Aorta (tissue), 5 donors: ENCODE data around the gene HMCN1. TPM values are rescaled to one million over a fixed set of nuclear protein-coding genes. Genes with fewer than 3 reads are reported as not detected.
A peak's percentile ranks its signal among the peaks of the same experiment; 100 is the strongest.

Experiments used
- ATAC-seq: fragments of 200-7000 bp; cut with Tn5 transposase; one replicate; pipeline ENCODE4 v1.9.1; 2022; ENCODE audit warnings: moderate library complexity; ENCODE audit not compliant: low FRiP score
- DNase-seq, 2 donors: peaks; one replicate each; pipeline ENCODE4 v3.0.0-alpha.2; 2020
- H3K27ac ChIP-seq, 2 donors: one replicate each; pipeline ENCODE4 v1.5.1; 2013; ENCODE audit warnings: low read length in 2 of 2, mild to moderate bottlenecking in 2 of 2, moderate library complexity in 2 of 2, control low read depth in 1 of 2, inconsistent platforms in 1 of 2, low read depth in 1 of 2
- H3K27me3 ChIP-seq, 2 donors: one replicate each; pipeline ENCODE4 v1.6.1; 2013; ENCODE audit warnings: control low read depth in 1 of 2, low read length in 1 of 2, mild to moderate bottlenecking in 1 of 2, moderate library complexity in 1 of 2; ENCODE audit not compliant: insufficient read depth in 2 of 2, control insufficient read depth in 1 of 2
- H3K36me3 ChIP-seq, 2 donors: one replicate each; pipeline ENCODE4 v1.6.1; 2013; ENCODE audit warnings: control low read depth in 1 of 2, low read length in 1 of 2, mild to moderate bottlenecking in 1 of 2; ENCODE audit not compliant: insufficient read depth in 2 of 2, control insufficient read depth in 1 of 2
- H3K4me1 ChIP-seq, 2 donors: one replicate each; pipeline ENCODE4 v1.6.1; 2013; ENCODE audit warnings: low read length in 2 of 2, control low read depth in 1 of 2, mild to moderate bottlenecking in 1 of 2, moderate library complexity in 1 of 2; ENCODE audit not compliant: insufficient read depth in 2 of 2, control insufficient read depth in 1 of 2
- H3K4me3 ChIP-seq, 2 donors: one replicate each; pipeline ENCODE4 v1.5.1; 2013; ENCODE audit warnings: low read length in 2 of 2, control low read depth in 1 of 2, mild to moderate bottlenecking in 1 of 2
- H3K9me3 ChIP-seq: one replicate; pipeline ENCODE4 v1.6.1; 2013; ENCODE audit warnings: mild to moderate bottlenecking, low read length; ENCODE audit not compliant: control insufficient read depth
- WGBS, 2 donors: extraction: QIAGEN DNeasy Blood & Tissue Kit; methylation state at CpG; one replicate each; pipeline ENCODE4 v1.1.7; 2013; 5-methylcytosine and 5-hydroxymethylcytosine counted together
- intact Hi-C, 2 donors: fragments of 100-400 bp; cut with DNase I; formaldehyde crosslinking; loops; one replicate each; pipeline versions ENCODE4 v1.14.2 to v1.15.0; 2022
- polyA plus RNA-seq, 2 donors: library from polyadenylated mRNA; stranded (reverse); fragments of 200-250 nt; gene quantifications; one replicate each; pipeline ENCODE4 v1.2.3, GENCODE V29; 2013
- total RNA-seq, 2 donors: library from RNA; stranded (reverse); fragmentation: NEBNext Ultra II Directional; extraction: Animal tissue kit (Norgen Biotek cat#: 25700); gene quantifications; one replicate each; pipeline ENCODE4 v1.2.1, GENCODE V29; 2021
- donor health status: healthy with polysubstance abuse.
- donor health status: Bipolar disorder and iron deficiency.
- donor health status: DM: no; HTN: no; CAD: no.
- donor health status: DM: no; HTN: no; CAD: no.
- donor health status: DM: yes; HTN: yes; CAD: no.

HMCN1 gene
- total and polyA plus RNA-seq, 4 donors: 11.3 to 93.6 (median 50.0) TPM

- ATAC-seq (no peak), DNase-seq (no peak)
- 54 to 84% methylated on average over 2 of the region's 2 CpGs for WGBS, 2 donors
- H3K27ac ChIP-seq: no peak overlapping the region
- H3K9me3 ChIP-seq: no peaks in the 10 kb centered on the region
- H3K4me1 ChIP-seq: no peaks in the 10 kb centered on the region
- no peaks in the 10 kb centered on the region for H3K36me3 ChIP-seq
- no peak overlapping the region for H3K4me3 ChIP-seq
- intact Hi-C loops: no loop called here
- no peaks in the 10 kb centered on the region for H3K27me3 ChIP-seq
These were observed 32.5 kb upstream of the HMCN1 start for GRCh38 chr1:185701650-185702049.

GRCh38 chr1:185704181-185704580, 30.0 kb upstream of the HMCN1 start:
- WGBS, 2 donors: 76 to 81% methylated on average over 3 of the region's 3 CpGs
- DNase-seq (no peak), ATAC-seq (no peak)
- no peaks in the 10 kb centered on the region for H3K36me3 ChIP-seq
- no peak overlapping the region for H3K4me3 ChIP-seq
- no peaks in the 10 kb centered on the region for H3K27me3 ChIP-seq
- H3K27ac ChIP-seq: no peak overlapping the region
- intact Hi-C loops: no loop called here
- no peaks in the 10 kb centered on the region for H3K9me3 ChIP-seq
- H3K4me1 ChIP-seq: no peaks in the 10 kb centered on the region

GRCh38 chr1:185716095-185716494, 18.1 kb upstream of the HMCN1 start:
- 59 to 63% methylated on average over 3 of the region's 3 CpGs for WGBS, 2 donors
- intact Hi-C loops: no loop called here
- DNase-seq: no peak

GRCh38 chr1:185719021-185719420, 15.2 kb upstream of the HMCN1 start:
- Histone ChIP-seq H3K9me3 (no peaks in the 10 kb centered on the region), H3K36me3 (no peaks in the 10 kb centered on the region), H3K4me3 (no peak overlapping the region), H3K4me1 (no peaks in the 10 kb centered on the region), H3K27ac (peak overlapping the region; percentile 8 to 67), H3K27me3 (no peaks in the 10 kb centered on the region)
- DNase-seq (peak; percentile 65 to 69), ATAC-seq (no peak)
- WGBS, 2 donors: 15 to 16% methylated on average over 4 of the region's 4 CpGs
- intact Hi-C loops: no loop called here

More at GRCh38 chr1:185716095-185716494, 18.1 kb upstream of the HMCN1 start:
- ATAC-seq: no peak
- Histone ChIP-seq H3K4me1 (peaks cover 0 to 2% of the 10 kb centered on the region in 2 donors), H3K27me3 (no peaks in the 10 kb centered on the region), H3K27ac (no peak overlapping the region), H3K9me3 (no peaks in the 10 kb centered on the region), H3K4me3 (no peak overlapping the region), H3K36me3 (no peaks in the 10 kb centered on the region)

GRCh38 chr1:185720633-185721272, 13.4 kb upstream of the HMCN1 start:
- Histone ChIP-seq H3K4me1 (no peaks in the 10 kb centered on the region), H3K9me3 (no peaks in the 10 kb centered on the region), H3K4me3 (no peak overlapping the region), H3K27ac (no peak overlapping the region), H3K36me3 (no peaks in the 10 kb centered on the region), H3K27me3 (no peaks in the 10 kb centered on the region)
- WGBS, 2 donors: 0 to 3% methylated on average over 2 of the region's 2 CpGs
- DNase-seq: no peak
- intact Hi-C loops: loop anchor here (2.0 to 10.0 kb wide), 2 partner anchors 484 to 492 kb away; no protein-coding TSS in a partner anchor
- ATAC-seq: peak; percentile 82

- H3K36me3 ChIP-seq: no peaks in the 10 kb centered on the region
- intact Hi-C loops: loop anchor here (2.0 to 10.0 kb wide), 2 partner anchors 483 to 491 kb away; no protein-coding TSS in a partner anchor
- no peak for DNase-seq
- no peak for ATAC-seq
- no peaks in the 10 kb centered on the region for H3K27me3 ChIP-seq
- no peak overlapping the region for H3K27ac ChIP-seq
- H3K9me3 ChIP-seq: no peaks in the 10 kb centered on the region
- no peaks in the 10 kb centered on the region for H3K4me1 ChIP-seq
- no peak overlapping the region for H3K4me3 ChIP-seq
These were observed 12.6 kb upstream of the HMCN1 start for GRCh38 chr1:185721553-185721952.

GRCh38 chr1:185722098-185722497, 12.1 kb upstream of the HMCN1 start:
- no peaks in the 10 kb centered on the region for H3K36me3 ChIP-seq
- no peaks in the 10 kb centered on the region for H3K9me3 ChIP-seq
- WGBS, 2 donors: 96 to 97% methylated on average over 2 of the region's 2 CpGs
- intact Hi-C loops: loop anchor here in 1 of 2 donors (10.0 kb wide), 1 partner anchor 483 kb away; no protein-coding TSS in a partner anchor
- no peaks in the 10 kb centered on the region for H3K4me1 ChIP-seq
- H3K27ac ChIP-seq: no peak overlapping the region
- no peaks in the 10 kb centered on the region for H3K27me3 ChIP-seq
- no peak overlapping the region for H3K4me3 ChIP-seq
- DNase-seq (no peak), ATAC-seq (no peak)

GRCh38 chr1:185727726-185728125, 6.5 kb upstream of the HMCN1 start:
- ATAC-seq: no peak
- no peak overlapping the region for H3K27ac ChIP-seq
- H3K9me3 ChIP-seq: no peaks in the 10 kb centered on the region
- no peaks in the 10 kb centered on the region for H3K4me1 ChIP-seq
- H3K36me3 ChIP-seq: no peaks in the 10 kb centered on the region
- no peak for DNase-seq
- H3K27me3 ChIP-seq: no peaks in the 10 kb centered on the region
- intact Hi-C loops: loop anchor here in 1 of 2 donors (10.0 kb wide), 1 partner anchor 477 kb away; no protein-coding TSS in a partner anchor
- no peak overlapping the region for H3K4me3 ChIP-seq
- 50 to 66% methylated on average over 2 of the region's 2 CpGs for WGBS, 2 donors

GRCh38 chr1:185731446-185731845, 2.7 kb upstream of the HMCN1 start:
- ATAC-seq: no peak
- 65 to 82% methylated on average over 1 of the region's 1 CpG for WGBS, 2 donors
- DNase-seq: no peak

More at GRCh38 chr1:185731446-185731845, 2.7 kb upstream of the HMCN1 start:
- peaks cover 0 to 1% of the 10 kb centered on the region in 2 donors for H3K4me1 ChIP-seq
- no peaks in the 10 kb centered on the region for H3K27me3 ChIP-seq
- H3K27ac ChIP-seq: no peak overlapping the region
- no peaks in the 10 kb centered on the region for H3K9me3 ChIP-seq
- H3K4me3 ChIP-seq: no peak overlapping the region
- H3K36me3 ChIP-seq: no peaks in the 10 kb centered on the region
- intact Hi-C loops: loop anchor here in 1 of 2 donors (5.0 kb wide), 1 partner anchor 371 kb away; no protein-coding TSS in a partner anchor
